Measurements from ENCODE around the gene PTTG1IP2.

DNA sequence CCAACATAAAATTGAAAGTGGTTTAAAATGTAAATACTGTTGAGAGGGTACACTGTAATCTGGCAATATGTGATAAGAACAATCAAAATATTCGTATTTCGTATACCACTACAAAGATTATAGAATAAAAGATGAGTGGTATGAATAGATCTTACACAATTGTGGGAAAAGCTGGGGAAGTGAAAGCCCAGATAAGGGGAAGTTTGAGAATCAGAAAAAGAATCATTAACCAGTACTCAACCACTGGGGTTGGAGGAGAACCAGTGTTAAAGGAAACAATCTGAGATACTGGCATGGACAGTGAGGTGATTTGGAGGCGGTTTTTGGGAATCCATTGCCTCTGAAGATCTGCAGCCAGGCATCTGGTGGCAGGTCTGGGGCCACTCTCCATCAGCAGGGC is 67.0 kb downstream of the PTTG1IP2 start:
- TF ChIP-seq, protein P1, sequence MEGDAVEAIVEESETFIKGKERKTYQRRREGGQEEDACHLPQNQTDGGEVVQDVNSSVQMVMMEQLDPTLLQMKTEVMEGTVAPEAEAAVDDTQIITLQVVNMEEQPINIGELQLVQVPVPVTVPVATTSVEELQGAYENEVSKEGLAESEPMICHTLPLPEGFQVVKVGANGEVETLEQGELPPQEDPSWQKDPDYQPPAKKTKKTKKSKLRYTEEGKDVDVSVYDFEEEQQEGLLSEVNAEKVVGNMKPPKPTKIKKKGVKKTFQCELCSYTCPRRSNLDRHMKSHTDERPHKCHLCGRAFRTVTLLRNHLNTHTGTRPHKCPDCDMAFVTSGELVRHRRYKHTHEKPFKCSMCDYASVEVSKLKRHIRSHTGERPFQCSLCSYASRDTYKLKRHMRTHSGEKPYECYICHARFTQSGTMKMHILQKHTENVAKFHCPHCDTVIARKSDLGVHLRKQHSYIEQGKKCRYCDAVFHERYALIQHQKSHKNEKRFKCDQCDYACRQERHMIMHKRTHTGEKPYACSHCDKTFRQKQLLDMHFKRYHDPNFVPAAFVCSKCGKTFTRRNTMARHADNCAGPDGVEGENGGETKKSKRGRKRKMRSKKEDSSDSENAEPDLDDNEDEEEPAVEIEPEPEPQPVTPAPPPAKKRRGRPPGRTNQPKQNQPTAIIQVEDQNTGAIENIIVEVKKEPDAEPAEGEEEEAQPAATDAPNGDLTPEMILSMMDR (IDR thresholded peaks at IDR 0.05): no peak
- no peak for TF ChIP-seq POLR2A (IDR thresholded peaks at IDR 0.05)
